ENCODE results near the gene ATG5.

DNA sequence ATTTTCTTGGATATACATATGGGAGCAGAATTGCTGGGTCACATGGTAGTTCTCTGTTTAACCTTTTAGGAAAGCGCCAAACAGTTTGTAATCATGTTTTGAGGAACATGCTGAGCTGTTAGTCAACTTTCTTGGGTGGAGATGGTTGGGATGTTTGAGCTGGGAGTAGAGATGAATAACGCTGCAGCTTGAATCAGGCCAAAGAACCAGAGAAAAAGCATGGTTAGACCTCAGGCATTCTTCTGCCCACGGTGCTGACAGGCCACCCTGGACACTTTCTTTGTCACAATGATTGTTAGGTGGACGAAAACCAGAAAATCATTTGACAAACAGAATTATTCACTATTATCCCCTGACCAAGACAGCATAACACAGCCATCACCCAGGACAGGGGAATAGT lies 172.6 kb downstream of the ATG5 start:
- TF ChIP-seq, protein P1, sequence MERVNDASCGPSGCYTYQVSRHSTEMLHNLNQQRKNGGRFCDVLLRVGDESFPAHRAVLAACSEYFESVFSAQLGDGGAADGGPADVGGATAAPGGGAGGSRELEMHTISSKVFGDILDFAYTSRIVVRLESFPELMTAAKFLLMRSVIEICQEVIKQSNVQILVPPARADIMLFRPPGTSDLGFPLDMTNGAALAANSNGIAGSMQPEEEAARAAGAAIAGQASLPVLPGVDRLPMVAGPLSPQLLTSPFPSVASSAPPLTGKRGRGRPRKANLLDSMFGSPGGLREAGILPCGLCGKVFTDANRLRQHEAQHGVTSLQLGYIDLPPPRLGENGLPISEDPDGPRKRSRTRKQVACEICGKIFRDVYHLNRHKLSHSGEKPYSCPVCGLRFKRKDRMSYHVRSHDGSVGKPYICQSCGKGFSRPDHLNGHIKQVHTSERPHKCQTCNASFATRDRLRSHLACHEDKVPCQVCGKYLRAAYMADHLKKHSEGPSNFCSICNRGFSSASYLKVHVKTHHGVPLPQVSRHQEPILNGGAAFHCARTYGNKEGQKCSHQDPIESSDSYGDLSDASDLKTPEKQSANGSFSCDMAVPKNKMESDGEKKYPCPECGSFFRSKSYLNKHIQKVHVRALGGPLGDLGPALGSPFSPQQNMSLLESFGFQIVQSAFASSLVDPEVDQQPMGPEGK (CRISPR knock-in tag; IDR thresholded peaks at IDR 0.05; ENCODE audit: borderline replicate concordance), result no peak
- TF ChIP-seq SNAI2 (CRISPR knock-in tag; IDR thresholded peaks at IDR 0.05) (no peak), ARNTL (CRISPR knock-in tag; IDR thresholded peaks at IDR 0.05; ENCODE audit: borderline replicate concordance, low read depth) (no peak)

Measured in SK-N-SH treated with all-trans-retinoic acid at 6 μM for 48 hours (cell line).